Upper lobe of left lung (tissue), 4 donors: ENCODE measurements around the gene CHRNE.

Experiments used
- EP300 ChIP-seq, 4 donors: sonication (generic); formaldehyde crosslinking; IDR thresholded peaks; one replicate each; pipeline ENCODE4 v1.5.1; 2017; ENCODE audit warnings: antibody characterized with exemption in 4 of 4, control low read depth in 2 of 4
- POLR2A ChIP-seq, 4 donors: fragments of 450-650 bp; IDR thresholded peaks; one replicate each; pipeline ENCODE4 v1.5.1; 2016 to 2017; ENCODE audit warnings: antibody characterized with exemption in 4 of 4, mild to moderate bottlenecking in 2 of 4
- POLR2AphosphoS5 ChIP-seq, 2 donors: sonication (generic); formaldehyde crosslinking; IDR thresholded peaks; one replicate each; pipeline ENCODE4 v1.5.1; 2017; ENCODE audit warnings: antibody characterized with exemption in 2 of 2
- TF ChIP-seq, protein P1 (sequence below), 6 experiments: fragments of 450-650 bp in 4 of 6; fragments of 200-600 bp in 2 of 6; sonication (generic) in 2 of 6; IDR thresholded peaks; one replicate each; pipeline ENCODE4 v1.5.1; 2016 to 2019; ENCODE audit warnings: antibody characterized with exemption in 6 of 6

GRCh38 chr17:4877089-4877488 lies 25.8 kb downstream of the CHRNE start:
- TF ChIP-seq, protein P1, sequence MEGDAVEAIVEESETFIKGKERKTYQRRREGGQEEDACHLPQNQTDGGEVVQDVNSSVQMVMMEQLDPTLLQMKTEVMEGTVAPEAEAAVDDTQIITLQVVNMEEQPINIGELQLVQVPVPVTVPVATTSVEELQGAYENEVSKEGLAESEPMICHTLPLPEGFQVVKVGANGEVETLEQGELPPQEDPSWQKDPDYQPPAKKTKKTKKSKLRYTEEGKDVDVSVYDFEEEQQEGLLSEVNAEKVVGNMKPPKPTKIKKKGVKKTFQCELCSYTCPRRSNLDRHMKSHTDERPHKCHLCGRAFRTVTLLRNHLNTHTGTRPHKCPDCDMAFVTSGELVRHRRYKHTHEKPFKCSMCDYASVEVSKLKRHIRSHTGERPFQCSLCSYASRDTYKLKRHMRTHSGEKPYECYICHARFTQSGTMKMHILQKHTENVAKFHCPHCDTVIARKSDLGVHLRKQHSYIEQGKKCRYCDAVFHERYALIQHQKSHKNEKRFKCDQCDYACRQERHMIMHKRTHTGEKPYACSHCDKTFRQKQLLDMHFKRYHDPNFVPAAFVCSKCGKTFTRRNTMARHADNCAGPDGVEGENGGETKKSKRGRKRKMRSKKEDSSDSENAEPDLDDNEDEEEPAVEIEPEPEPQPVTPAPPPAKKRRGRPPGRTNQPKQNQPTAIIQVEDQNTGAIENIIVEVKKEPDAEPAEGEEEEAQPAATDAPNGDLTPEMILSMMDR (IDR thresholded peaks at IDR 0.05) = no peak
- no peak for TF ChIP-seq POLR2A (IDR thresholded peaks at IDR 0.05)
- TF ChIP-seq POLR2AphosphoS5 (IDR thresholded peaks at IDR 0.05) = no peak
- TF ChIP-seq EP300 (IDR thresholded peaks at IDR 0.05) = no peak
